SU-DHL-6 (cell line): ENCODE results near the gene MS4A1.

Source experiments
- H2AFZ ChIP-seq: fragments of 200-600 bp; sonication (generic); 2 replicates; pipeline ENCODE4 v1.6.1; 2014; ENCODE audit warnings: low read depth, mild to moderate bottlenecking, moderate library complexity, mixed read lengths, antibody characterized with exemption, low read length; ENCODE audit not compliant: severe bottlenecking
- H3F3A ChIP-seq: fragments of 200-600 bp; shearing (Covaris generic); 2 replicates; pipeline ENCODE4 v1.6.0; 2016; ENCODE audit warnings: antibody characterized with exemption, mild to moderate bottlenecking; ENCODE audit not compliant: insufficient read depth
- H3K27ac ChIP-seq: fragments of 200-600 bp; sonication (generic); 2 replicates; pipeline ENCODE4 v1.5.1; 2016; ENCODE audit warnings: low read depth, mild to moderate bottlenecking, low read length, moderate library complexity, mixed read lengths
- H3K27me3 ChIP-seq: fragments of 200-600 bp; sonication (generic), shearing (Covaris generic); 2 replicates; pipeline ENCODE4 v1.6.0; 2014; ENCODE audit warnings: mild to moderate bottlenecking, low read length
- H3K36me3 ChIP-seq: fragments of 200-600 bp; sonication (generic); 2 replicates; pipeline ENCODE4 v1.6.1; 2014; ENCODE audit warnings: mild to moderate bottlenecking, low read length, mixed read lengths
- H3K4me2 ChIP-seq: fragments of 300-600, 200-600 bp; shearing (Covaris generic), sonication (generic); 2 replicates; pipeline ENCODE4 v1.6.0; 2014; ENCODE audit warnings: low read length, low read depth, mild to moderate bottlenecking; ENCODE audit not compliant: poor library complexity, severe bottlenecking
- H3K4me3 ChIP-seq: fragments of 200-600 bp; sonication (generic); 2 replicates; pipeline ENCODE4 v1.5.1; 2014; ENCODE audit warnings: antibody characterized with exemption, low read length, mild to moderate bottlenecking, mixed read lengths; ENCODE audit not compliant: insufficient read depth, poor library complexity, severe bottlenecking
- H3K79me2 ChIP-seq: fragments of 200-600 bp; sonication (generic); 2 replicates; pipeline ENCODE4 v1.6.1; 2014; ENCODE audit warnings: mild to moderate bottlenecking, low read length, moderate library complexity; ENCODE audit not compliant: insufficient read depth
- H3K9ac ChIP-seq: fragments of 200-600 bp; sonication (generic); 2 replicates; pipeline ENCODE4 v1.7.0; 2014; ENCODE audit warnings: mild to moderate bottlenecking, low read length
- H3K9me2 ChIP-seq: fragments of 200-600 bp; sonication (generic); replicated peaks from 2 replicates; pipeline ENCODE4 v1.6.1; 2014; ENCODE audit warnings: low read length; ENCODE audit not compliant: insufficient read depth
- H3K9me3 ChIP-seq: fragments of 200-600 bp; sonication (generic); 2 replicates; pipeline ENCODE4 v1.6.1; 2014; ENCODE audit warnings: low read length, mixed read lengths; ENCODE audit not compliant: insufficient read depth
- H4K20me1 ChIP-seq: fragments of 200-600 bp; sonication (generic); 2 replicates; pipeline ENCODE4 v1.6.1; 2014; ENCODE audit warnings: low read depth, mild to moderate bottlenecking, antibody characterized with exemption, low read length, moderate library complexity, mixed read lengths
- CTCF ChIP-seq: fragments of 200-600 bp; sonication (generic); IDR thresholded peaks from one replicate; pipeline ENCODE4 v1.5.1; 2017; ENCODE audit warnings: antibody characterized with exemption, mild to moderate bottlenecking, low read length, moderate library complexity; ENCODE audit not compliant: insufficient read depth, poor library complexity, severe bottlenecking
- EZH2phosphoT487 ChIP-seq: fragments of 200-600 bp; sonication (generic), shearing (Covaris generic); conservative IDR thresholded peaks from 2 replicates; pipeline ENCODE4 v1.6.1; 2018; ENCODE audit warnings: mild to moderate bottlenecking, antibody characterized with exemption, low read length, moderate library complexity, mixed read lengths

MS4A1 gene

GRCh38 chr11:60469723-60470122 is 14.1 kb downstream of the MS4A1 start:
- no peaks in the 10 kb centered on the region for H3K9me2 ChIP-seq
- H3K79me2 ChIP-seq, result no peaks in the 10 kb centered on the region
- TF ChIP-seq CTCF (no peak), EZH2phosphoT487 (no peak)
- H3K4me3 ChIP-seq, result no peak overlapping the region
- H3K36me3 ChIP-seq, result peaks cover 66% of the 10 kb centered on the region
- H3K9ac ChIP-seq, result no peak overlapping the region
- H4K20me1 ChIP-seq, result peaks cover 27% of the 10 kb centered on the region
- H3K4me2 ChIP-seq, result no peak overlapping the region
- H2AFZ ChIP-seq, result no peak overlapping the region
- H3K9me3 ChIP-seq, result no peaks in the 10 kb centered on the region
- H3F3A ChIP-seq, result peaks cover 76% of the 10 kb centered on the region
- H3K27me3 ChIP-seq, result no peaks in the 10 kb centered on the region
- H3K27ac ChIP-seq, result peak overlapping the region; percentile 60; the same call in 1 of the 2 replicates

- no peaks in the 10 kb centered on the region for H4K20me1 ChIP-seq
- no peak for TF ChIP-seq CTCF
- no peaks in the 10 kb centered on the region for H3K36me3 ChIP-seq
- no peaks in the 10 kb centered on the region for H3K9me2 ChIP-seq
- peak overlapping the region; percentile 95 for H3K27ac ChIP-seq
- H3K9ac ChIP-seq, result peak overlapping the region; percentile 50
- peak overlapping the region; percentile 32 for H3K4me3 ChIP-seq
- peaks cover 3% of the 10 kb centered on the region; the same call in 1 of the 2 replicates for H3K79me2 ChIP-seq
- no peaks in the 10 kb centered on the region for H3K27me3 ChIP-seq
- no peaks in the 10 kb centered on the region for H3K9me3 ChIP-seq
- peak overlapping the region; percentile 93 for H2AFZ ChIP-seq
- H3F3A ChIP-seq, result peaks cover 63% of the 10 kb centered on the region
- peak overlapping the region; percentile 85 for H3K4me2 ChIP-seq
These were observed 21.4 kb downstream of the MS4A1 start for GRCh38 chr11:60477035-60477445.

- H3K4me2 ChIP-seq, result peak overlapping the region; percentile 85
- no peaks in the 10 kb centered on the region for H3K36me3 ChIP-seq
- peak overlapping the region; percentile 55 for H3K9ac ChIP-seq
- no peaks in the 10 kb centered on the region for H3K9me3 ChIP-seq
- peaks cover 3% of the 10 kb centered on the region; the same call in 1 of the 2 replicates for H3K79me2 ChIP-seq
- peaks cover 73% of the 10 kb centered on the region for H3F3A ChIP-seq
- no peaks in the 10 kb centered on the region for H3K27me3 ChIP-seq
- H4K20me1 ChIP-seq, result no peaks in the 10 kb centered on the region
- no peaks in the 10 kb centered on the region for H3K9me2 ChIP-seq
- H3K4me3 ChIP-seq, result peak overlapping the region; percentile 20
- TF ChIP-seq CTCF (no peak), EZH2phosphoT487 (no peak)
- H3K27ac ChIP-seq, result peak overlapping the region; percentile 95
- no peak overlapping the region for H2AFZ ChIP-seq
These were observed 26.7 kb downstream of the MS4A1 start for GRCh38 chr11:60482361-60482760.

GRCh38 chr11:60485987-60486386 is 30.3 kb downstream of the MS4A1 start:
- TF ChIP-seq EZH2phosphoT487, result no peak
- peak; percentile 96 for TF ChIP-seq CTCF
- peak overlapping the region; percentile 37; the same call in 1 of the 2 replicates for H3K9ac ChIP-seq
- H3K27me3 ChIP-seq, result no peaks in the 10 kb centered on the region
- peak overlapping the region; percentile 72 for H3K27ac ChIP-seq
- peak overlapping the region; percentile 42 for H3K4me2 ChIP-seq
- no peaks in the 10 kb centered on the region for H3K9me2 ChIP-seq
- no peaks in the 10 kb centered on the region for H3K9me3 ChIP-seq
- H3K36me3 ChIP-seq, result no peaks in the 10 kb centered on the region
- H3K4me3 ChIP-seq, result no peak overlapping the region
- H2AFZ ChIP-seq, result peak overlapping the region; percentile 93
- no peaks in the 10 kb centered on the region for H3K79me2 ChIP-seq
- H3F3A ChIP-seq, result peaks cover 37% of the 10 kb centered on the region
- no peaks in the 10 kb centered on the region for H4K20me1 ChIP-seq
